Epithelial cell of esophagus (primary cell): Measurements from ENCODE around the gene FBLN2.

Source experiments
- DNase-seq: peaks from one replicate; pipeline ENCODE4 v3.0.0; 2010; ENCODE audit warnings: low read depth
- H3K4me3 ChIP-seq: 2 replicates; pipeline ENCODE4 v1.5.1; 2011; ENCODE audit warnings: mild to moderate bottlenecking, low read length, control low read depth
- TF ChIP-seq, protein P1 (sequence below): IDR thresholded peaks from 2 replicates; pipeline ENCODE4 v1.5.1; 2011; ENCODE audit warnings: low read depth, mild to moderate bottlenecking, low read length, control low read depth, inconsistent platforms; ENCODE audit not compliant: insufficient read depth; ENCODE audit errors: missing control alignments

The FBLN2 gene

DNA sequence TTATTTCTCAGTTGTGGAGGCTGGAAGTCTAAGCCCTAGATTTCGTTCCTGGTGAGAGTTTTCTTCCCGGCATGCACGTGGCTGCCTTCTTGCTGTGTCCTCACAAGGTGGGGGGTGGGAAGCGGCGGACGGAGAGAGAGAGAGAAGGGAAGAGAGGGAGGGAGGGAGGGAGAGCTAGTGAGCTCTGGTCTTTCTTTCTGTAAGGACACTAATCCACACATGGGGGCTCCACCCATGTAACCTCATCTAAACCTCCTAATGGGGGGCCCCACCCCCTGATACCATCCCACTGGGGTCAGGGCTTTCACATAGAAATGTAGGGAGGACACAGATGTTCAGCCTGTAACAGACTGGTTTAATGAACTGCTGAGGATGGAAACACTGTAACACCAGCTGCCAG is 7.3 kb downstream of the FBLN2 start:
- TF ChIP-seq, protein P1, sequence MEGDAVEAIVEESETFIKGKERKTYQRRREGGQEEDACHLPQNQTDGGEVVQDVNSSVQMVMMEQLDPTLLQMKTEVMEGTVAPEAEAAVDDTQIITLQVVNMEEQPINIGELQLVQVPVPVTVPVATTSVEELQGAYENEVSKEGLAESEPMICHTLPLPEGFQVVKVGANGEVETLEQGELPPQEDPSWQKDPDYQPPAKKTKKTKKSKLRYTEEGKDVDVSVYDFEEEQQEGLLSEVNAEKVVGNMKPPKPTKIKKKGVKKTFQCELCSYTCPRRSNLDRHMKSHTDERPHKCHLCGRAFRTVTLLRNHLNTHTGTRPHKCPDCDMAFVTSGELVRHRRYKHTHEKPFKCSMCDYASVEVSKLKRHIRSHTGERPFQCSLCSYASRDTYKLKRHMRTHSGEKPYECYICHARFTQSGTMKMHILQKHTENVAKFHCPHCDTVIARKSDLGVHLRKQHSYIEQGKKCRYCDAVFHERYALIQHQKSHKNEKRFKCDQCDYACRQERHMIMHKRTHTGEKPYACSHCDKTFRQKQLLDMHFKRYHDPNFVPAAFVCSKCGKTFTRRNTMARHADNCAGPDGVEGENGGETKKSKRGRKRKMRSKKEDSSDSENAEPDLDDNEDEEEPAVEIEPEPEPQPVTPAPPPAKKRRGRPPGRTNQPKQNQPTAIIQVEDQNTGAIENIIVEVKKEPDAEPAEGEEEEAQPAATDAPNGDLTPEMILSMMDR: no peak
- DNase-seq: no peak
- no peak overlapping the region for H3K4me3 ChIP-seq

DNA sequence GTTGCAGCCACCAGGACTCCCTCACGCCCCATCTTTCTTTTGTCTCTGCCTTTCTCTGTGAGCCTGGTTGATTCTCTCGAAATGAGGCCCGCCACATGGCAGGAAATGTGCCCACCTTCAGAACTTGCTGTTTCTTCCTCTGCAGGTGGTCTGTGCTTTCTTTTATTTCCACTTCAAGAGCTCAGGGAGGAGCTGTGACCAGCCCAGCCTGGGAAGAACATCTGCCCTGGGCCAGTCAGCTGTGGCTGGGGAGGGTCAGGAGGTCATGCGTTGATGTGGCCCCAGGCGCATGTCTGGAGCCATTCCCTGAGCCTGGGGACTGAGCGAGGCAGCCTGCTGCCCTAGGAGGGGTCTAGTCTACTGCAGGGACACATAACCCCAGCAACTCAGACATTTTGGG is 8.0 kb downstream of the FBLN2 start:
- TF ChIP-seq, protein P1: no peak
- no peak for DNase-seq
- H3K4me3 ChIP-seq: no peak overlapping the region

DNA sequence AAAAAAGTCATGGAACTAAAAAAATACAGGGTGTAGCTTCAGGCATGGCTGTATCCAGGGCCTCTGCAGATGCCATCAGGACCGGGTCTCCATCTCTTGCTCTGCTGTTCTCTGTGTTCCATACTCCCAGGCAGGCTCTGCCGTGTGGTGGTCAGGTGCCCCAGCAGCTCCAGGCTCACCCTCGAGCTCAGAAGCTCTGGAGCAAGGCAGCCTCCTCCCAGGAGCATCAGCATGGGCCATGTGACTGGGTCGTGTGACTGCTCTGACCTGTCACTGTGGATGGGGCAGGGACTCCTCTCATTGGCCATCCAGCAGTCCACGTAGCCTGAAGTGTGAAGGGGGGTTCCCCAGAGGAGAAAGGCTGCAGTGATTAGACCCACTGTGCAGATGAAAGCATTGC is 8.5 kb downstream of the FBLN2 start:
- TF ChIP-seq, protein P1: no peak
- no peak overlapping the region for H3K4me3 ChIP-seq
- DNase-seq: no peak

DNA sequence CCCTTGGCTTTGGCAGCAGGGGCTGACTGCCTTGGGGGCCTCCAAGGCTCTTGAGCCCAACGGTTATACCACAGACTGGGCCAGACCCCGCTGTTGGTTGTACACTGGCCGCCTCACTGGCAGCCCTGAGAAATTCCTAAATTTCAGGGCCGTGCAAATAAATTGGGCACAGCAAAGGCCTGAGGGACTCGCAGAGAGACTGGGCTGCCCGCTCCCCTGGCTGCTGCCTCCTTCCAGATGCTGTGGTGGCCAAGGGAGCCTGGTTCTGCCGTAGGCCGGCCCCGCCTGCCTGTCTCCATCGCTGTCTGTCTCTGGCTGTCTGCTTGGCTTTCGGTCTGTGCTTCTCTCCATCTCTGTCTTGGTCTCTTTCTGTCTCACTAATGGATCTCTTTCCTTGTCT is 9.0 kb downstream of the FBLN2 start:
- no peak for DNase-seq
- TF ChIP-seq, protein P1: no peak
- no peak overlapping the region for H3K4me3 ChIP-seq

DNA sequence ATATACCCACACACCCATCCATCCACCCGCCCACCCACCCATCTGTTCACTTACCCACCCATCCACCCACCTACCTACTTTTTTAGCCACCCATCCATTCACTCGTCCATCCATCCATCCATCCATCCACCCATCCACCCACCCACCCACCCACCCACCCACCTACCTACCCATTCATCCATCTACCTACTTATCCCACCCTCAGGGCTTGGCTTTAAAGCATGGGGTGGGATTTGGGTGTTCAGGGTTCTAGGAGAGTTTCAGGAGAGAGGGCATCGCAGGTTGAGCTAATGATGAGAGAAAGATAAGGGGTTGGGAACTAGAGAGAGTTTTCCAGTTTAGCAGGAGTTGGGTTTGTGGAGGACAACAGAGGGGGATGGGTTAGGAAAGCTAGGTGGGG is 9.7 kb downstream of the FBLN2 start:
- DNase-seq: no peak
- TF ChIP-seq, protein P1: no peak
- no peak overlapping the region for H3K4me3 ChIP-seq

DNA sequence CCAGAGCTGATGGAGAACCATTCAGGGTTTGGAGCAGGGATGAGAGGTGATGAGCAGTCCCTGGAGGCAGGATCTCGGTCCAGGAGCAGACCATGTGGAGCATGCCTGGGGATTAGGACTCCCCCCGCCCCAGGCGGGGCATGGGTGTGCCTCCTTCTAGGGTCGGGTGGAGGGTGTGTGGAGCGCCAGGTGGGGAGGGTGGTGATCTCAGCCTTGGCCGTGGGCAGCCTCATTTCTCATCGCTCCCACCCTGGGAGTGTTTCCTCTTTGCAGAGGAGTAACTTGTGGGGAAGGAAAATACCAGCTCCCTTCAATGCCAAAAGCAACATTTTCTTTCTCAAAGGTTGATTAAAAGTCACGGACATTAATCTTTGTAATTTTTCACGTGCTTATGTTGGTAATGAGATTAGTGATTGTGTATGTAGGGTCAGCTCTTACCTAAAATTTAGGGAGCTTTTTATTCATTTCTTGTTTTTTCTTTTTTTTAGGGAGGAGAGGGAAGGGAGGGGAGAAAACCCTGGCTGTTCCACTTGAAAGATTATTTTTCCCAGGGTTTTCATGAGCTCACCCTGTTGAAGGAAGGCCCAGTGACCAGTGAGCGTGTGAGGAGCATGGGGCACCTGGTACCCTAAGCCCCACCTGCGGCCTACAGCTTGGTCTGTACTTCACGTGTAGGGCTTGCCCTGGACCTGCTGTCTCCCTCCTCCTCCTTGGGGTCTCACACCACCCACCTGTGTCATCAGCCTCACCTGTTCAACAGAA is 11.0 kb downstream of the FBLN2 start:
- TF ChIP-seq, protein P1: no peak
- DNase-seq: peak; percentile 24

DNA sequence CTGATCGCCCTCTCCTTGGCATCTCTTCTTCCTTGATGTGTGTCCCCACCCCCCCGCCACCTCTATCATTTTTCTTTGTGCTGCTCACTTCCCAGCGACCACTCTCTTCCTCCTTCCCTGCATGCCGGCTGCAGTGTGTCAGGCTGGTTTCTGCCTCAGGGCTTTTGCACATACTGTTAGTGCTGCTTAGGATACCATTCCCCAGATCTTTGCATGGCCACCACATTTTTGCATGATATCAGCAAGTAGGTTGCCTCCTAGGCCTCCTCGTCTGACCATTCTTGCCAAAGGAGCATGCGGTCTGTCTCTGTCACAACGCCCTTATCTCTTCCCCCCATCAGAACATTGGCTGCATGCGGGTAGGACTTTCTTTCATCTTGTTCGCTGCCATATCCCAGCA is 12.5 kb downstream of the FBLN2 start:
- TF ChIP-seq, protein P1: no peak
- H3K4me3 ChIP-seq: no peak overlapping the region
- no peak for DNase-seq

More for the DNA sequence above, 11.0 kb downstream of the FBLN2 start:
- H3K4me3 ChIP-seq: no peak overlapping the region
